GM23338 (cell line): ENCODE data around the gene TOMM40L. TPM values are rescaled to one million over a fixed set of nuclear protein-coding genes. Genes with fewer than 3 reads are reported as not detected.

Source experiments
- ATAC-seq: fragments of 200-7000 bp; cut with Tn5 transposase; 3 replicates; pipeline ENCODE4 v1.9.1; 2020
- DNase-seq: peaks from one replicate; pipeline ENCODE4 v3.0.0-alpha.2; 2015; ENCODE audit warnings: low spot score
- H2AFZ ChIP-seq: fragments of 200-600 bp; sonication (generic); 2 replicates; pipeline ENCODE4 v1.8.0; 2016; ENCODE audit warnings: antibody characterized with exemption, mild to moderate bottlenecking, moderate library complexity
- H3F3A ChIP-seq: fragments of 200-600 bp; sonication (generic); replicated peaks from 2 replicates; pipeline ENCODE4 v1.8.0; 2017; ENCODE audit warnings: antibody characterized with exemption, mixed run types, low read depth
- H3K27ac ChIP-seq: fragments of 200-600 bp; sonication (generic); 2 replicates; pipeline ENCODE4 v1.6.1; 2016; ENCODE audit warnings: low read depth
- H3K27me3 ChIP-seq: fragments of 200-600 bp; sonication (generic); 2 replicates; pipeline ENCODE4 v1.8.0; 2016; ENCODE audit warnings: mild to moderate bottlenecking, mixed run types, moderate library complexity; ENCODE audit not compliant: insufficient read depth
- H3K36me3 ChIP-seq: fragments of 200-600 bp; sonication (generic); 2 replicates; pipeline ENCODE4 v1.8.0; 2016; ENCODE audit warnings: mild to moderate bottlenecking; ENCODE audit not compliant: insufficient read depth
- H3K4me1 ChIP-seq: fragments of 200-600 bp; sonication (generic); 2 replicates; pipeline ENCODE4 v1.8.0; 2016; ENCODE audit warnings: mild to moderate bottlenecking, moderate library complexity; ENCODE audit not compliant: insufficient read depth
- H3K4me2 ChIP-seq: fragments of 200-600 bp; sonication (generic); 2 replicates; pipeline ENCODE4 v1.7.1; 2017; ENCODE audit warnings: mixed run types
- H3K4me3 ChIP-seq: fragments of 200-600 bp; sonication (generic); 2 replicates; pipeline ENCODE4 v1.6.1; 2016; ENCODE audit warnings: mixed run types
- H3K79me2 ChIP-seq: fragments of 200-600 bp; sonication (generic); replicated peaks from 2 replicates; pipeline ENCODE4 v1.8.0; 2017; ENCODE audit warnings: mild to moderate bottlenecking; ENCODE audit not compliant: insufficient read depth
- H3K9me2 ChIP-seq: fragments of 200-600 bp; sonication (generic); 2 replicates; pipeline ENCODE4 v1.8.0; 2017; ENCODE audit not compliant: insufficient read depth
- H4K20me1 ChIP-seq: fragments of 200-600 bp; sonication (generic); replicated peaks from 2 replicates; pipeline ENCODE4 v1.8.0; 2017; ENCODE audit warnings: mild to moderate bottlenecking; ENCODE audit not compliant: insufficient read depth
- H3K27ac Mint-ChIP-seq: 2 replicates; pipeline ENCODE4 v1.8.0; 2020; ENCODE audit warnings: inconsistent platforms, mild to moderate bottlenecking, moderate library complexity, mixed read lengths
- H3K27me3 Mint-ChIP-seq: 3 replicates; pipeline ENCODE4 v1.8.0; 2022; ENCODE audit warnings: low read depth, mild to moderate bottlenecking, moderate library complexity, mixed read lengths, inconsistent platforms; ENCODE audit not compliant: insufficient read depth, poor library complexity
- H3K36me3 Mint-ChIP-seq: 3 replicates; pipeline ENCODE4 v1.8.0; 2021; ENCODE audit warnings: low read depth, mild to moderate bottlenecking, inconsistent platforms, moderate library complexity, mixed read lengths
- H3K4me1 Mint-ChIP-seq: 3 replicates; pipeline ENCODE4 v1.8.0; 2020; ENCODE audit warnings: mild to moderate bottlenecking, inconsistent platforms, mixed read lengths
- H3K4me3 Mint-ChIP-seq: 3 replicates; pipeline ENCODE4 v1.8.0; 2021; ENCODE audit warnings: moderate library complexity, mild to moderate bottlenecking, inconsistent platforms, mixed read lengths
- H3K9me3 Mint-ChIP-seq: 3 replicates; pipeline ENCODE4 v1.8.0; 2020; ENCODE audit warnings: moderate library complexity, mild to moderate bottlenecking, inconsistent platforms, mixed read lengths
- CREB1 ChIP-seq: fragments of 250-450 bp; sonication (Bioruptor Pico); IDR thresholded peaks from 2 replicates; pipeline ENCODE4 v1.5.0; 2020; ENCODE audit warnings: low read depth, mild to moderate bottlenecking, moderate library complexity
- EZH2 ChIP-seq: fragments of 200-600 bp; sonication (generic); IDR thresholded peaks from one replicate; pipeline ENCODE4 v1.8.0; 2017; ENCODE audit warnings: antibody characterized with exemption, mild to moderate bottlenecking, low read depth; ENCODE audit not compliant: unreplicated experiment
- EZH2phosphoT487 ChIP-seq: fragments of 200-600 bp; sonication (generic); IDR thresholded peaks from one replicate; pipeline ENCODE4 v1.8.1; 2018; ENCODE audit warnings: antibody characterized with exemption; ENCODE audit not compliant: unreplicated experiment
- JUNB ChIP-seq: IDR thresholded peaks from one replicate; pipeline ENCODE4 v1.6.1; 2016; ENCODE audit warnings: antibody characterized with exemption; ENCODE audit not compliant: unreplicated experiment
- NANOG ChIP-seq: IDR thresholded peaks from 2 replicates; pipeline ENCODE4 v1.6.1; 2016; ENCODE audit warnings: antibody characterized with exemption, borderline replicate concordance
- POLR2AphosphoS5 ChIP-seq: IDR thresholded peaks from 2 replicates; pipeline ENCODE4 v1.6.1; 2016; ENCODE audit warnings: antibody characterized with exemption, low read depth
- STAT1 ChIP-seq: IDR thresholded peaks from one replicate; pipeline ENCODE4 v1.6.1; 2016; ENCODE audit warnings: antibody characterized with exemption; ENCODE audit not compliant: unreplicated experiment
- ZNF114 ChIP-seq: fragments of 250-450 bp; sonication (Bioruptor Pico); IDR thresholded peaks from 2 replicates; pipeline ENCODE4 v1.5.0; 2020; ENCODE audit warnings: mild to moderate bottlenecking, moderate library complexity
- ZNF331 ChIP-seq: fragments of 250-450 bp; sonication (Bioruptor Pico); IDR thresholded peaks from 2 replicates; pipeline ENCODE4 v1.5.0; 2020; ENCODE audit warnings: low read depth, mild to moderate bottlenecking, moderate library complexity
- polyA plus RNA-seq: library from polyadenylated mRNA; unstranded; fragments of >200 nt; fragmentation: Nextera tagmentation; extraction: Ambion mirVana; gene quantifications from 2 replicates; pipeline ENCODE4 v1.2.1, GENCODE V29; 2016
- total RNA-seq: library from RNA; depleted of rRNA; stranded (reverse); fragments of >200 nt; shearing (Covaris generic); gene quantifications from 2 replicates; pipeline ENCODE4 v1.2.3, GENCODE V29; 2014
- TF ChIP-seq, protein P1 (sequence below): IDR thresholded peaks from 2 replicates; pipeline ENCODE4 v1.6.1; 2016; ENCODE audit warnings: antibody characterized with exemption
- TF ChIP-seq, protein P2 (sequence below), 2 experiments: fragments of 200-600 bp in 1 of 2; sonication (generic) in 1 of 2; conservative IDR thresholded peaks; 2 replicates each; pipeline versions ENCODE4 v1.5.1 to v1.6.1; 2016 to 2017; ENCODE audit warnings: antibody characterized with exemption in 2 of 2, low read depth in 2 of 2, mild to moderate bottlenecking in 2 of 2, moderate library complexity in 1 of 2
- TF ChIP-seq, protein P3 (sequence below): IDR thresholded peaks from one replicate; pipeline ENCODE4 v1.6.1; 2018; ENCODE audit warnings: antibody characterized with exemption; ENCODE audit not compliant: unreplicated experiment
- TF ChIP-seq, protein P4 (sequence below): fragments of 250-450 bp; sonication (Bioruptor Pico); IDR thresholded peaks from 2 replicates; pipeline ENCODE4 v1.5.0; 2020; ENCODE audit warnings: mild to moderate bottlenecking, moderate library complexity

Gene TOMM40L
- total and polyA plus RNA-seq, 2 experiments from 2014 or later = 6.8 to 12.9 TPM

DNA sequence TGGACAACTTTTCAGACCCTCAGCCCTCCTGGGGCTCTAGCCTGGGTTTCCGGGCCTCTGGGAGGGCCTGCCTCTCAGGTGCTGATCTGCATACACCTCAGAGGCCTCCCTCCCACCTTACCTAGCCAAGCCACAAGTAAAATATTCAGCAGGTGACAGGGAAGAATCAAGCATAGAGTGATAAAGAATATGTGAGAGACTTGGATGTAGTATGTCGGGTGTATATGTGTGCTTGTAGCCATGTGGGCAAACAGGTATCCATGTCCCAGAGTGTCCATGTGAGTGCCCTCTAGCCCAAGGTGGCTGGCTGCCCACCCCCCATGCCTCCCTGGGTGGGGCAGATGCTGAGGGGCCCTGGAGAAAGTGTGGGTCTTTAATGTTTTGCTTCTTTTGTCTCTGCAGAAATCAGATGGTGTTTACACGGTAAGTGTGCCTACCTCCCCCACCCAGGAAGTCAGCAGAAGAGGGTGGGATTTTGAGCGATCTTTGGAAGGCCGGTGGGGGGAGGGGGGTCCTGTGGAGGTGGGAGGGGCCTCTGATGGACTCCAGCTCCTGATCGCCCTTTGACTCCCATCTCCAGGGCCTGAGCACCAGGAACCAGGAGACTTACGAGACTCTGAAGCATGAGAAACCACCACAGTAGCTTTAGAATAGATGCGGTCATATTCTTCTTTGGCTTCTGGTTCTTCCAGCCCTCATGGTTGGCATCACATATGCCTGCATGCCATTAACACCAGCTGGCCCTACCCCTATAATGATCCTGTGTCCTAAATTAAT lies 7.4 kb upstream of the TOMM40L start:
- Mint-ChIP-seq H3K36me3 (peaks cover 17% of the 10 kb centered on the region), H3K27ac (no peak overlapping the region), H3K9me3 (no peaks in the 10 kb centered on the region; the same call in 2 of the 3 replicates), H3K27me3 (peaks cover 18% of the 10 kb centered on the region), H3K4me1 (peaks cover 29% of the 10 kb centered on the region), H3K4me3 (no peak overlapping the region; the same call in 2 of the 3 replicates)
- Histone ChIP-seq H3K79me2 (no peaks in the 10 kb centered on the region), H3K27me3 (no peaks in the 10 kb centered on the region), H3K4me2 (peak overlapping the region; percentile 51), H4K20me1 (no peaks in the 10 kb centered on the region), H3K9me2 (no peaks in the 10 kb centered on the region), H3K4me1 (peaks cover 22% of the 10 kb centered on the region), H3K36me3 (peaks cover 11% of the 10 kb centered on the region), H3K27ac (no peak overlapping the region), H2AFZ (peak overlapping the region; percentile 87), H3K4me3 (0 out of 2 replicates have a peak overlapping the region, but pooled peaks have one; percentile 13), H3F3A (peaks cover 10% of the 10 kb centered on the region; the same call in 1 of the 2 replicates)
- no peak for DNase-seq
- TF ChIP-seq CREB1 (CRISPR knock-in tag) = no peak
- TF ChIP-seq, protein P1, sequence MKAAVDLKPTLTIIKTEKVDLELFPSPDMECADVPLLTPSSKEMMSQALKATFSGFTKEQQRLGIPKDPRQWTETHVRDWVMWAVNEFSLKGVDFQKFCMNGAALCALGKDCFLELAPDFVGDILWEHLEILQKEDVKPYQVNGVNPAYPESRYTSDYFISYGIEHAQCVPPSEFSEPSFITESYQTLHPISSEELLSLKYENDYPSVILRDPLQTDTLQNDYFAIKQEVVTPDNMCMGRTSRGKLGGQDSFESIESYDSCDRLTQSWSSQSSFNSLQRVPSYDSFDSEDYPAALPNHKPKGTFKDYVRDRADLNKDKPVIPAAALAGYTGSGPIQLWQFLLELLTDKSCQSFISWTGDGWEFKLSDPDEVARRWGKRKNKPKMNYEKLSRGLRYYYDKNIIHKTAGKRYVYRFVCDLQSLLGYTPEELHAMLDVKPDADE = no peak
- no peak for TF ChIP-seq EZH2phosphoT487
- TF ChIP-seq ZNF331 (CRISPR knock-in tag) = no peak
- TF ChIP-seq, protein P2, sequence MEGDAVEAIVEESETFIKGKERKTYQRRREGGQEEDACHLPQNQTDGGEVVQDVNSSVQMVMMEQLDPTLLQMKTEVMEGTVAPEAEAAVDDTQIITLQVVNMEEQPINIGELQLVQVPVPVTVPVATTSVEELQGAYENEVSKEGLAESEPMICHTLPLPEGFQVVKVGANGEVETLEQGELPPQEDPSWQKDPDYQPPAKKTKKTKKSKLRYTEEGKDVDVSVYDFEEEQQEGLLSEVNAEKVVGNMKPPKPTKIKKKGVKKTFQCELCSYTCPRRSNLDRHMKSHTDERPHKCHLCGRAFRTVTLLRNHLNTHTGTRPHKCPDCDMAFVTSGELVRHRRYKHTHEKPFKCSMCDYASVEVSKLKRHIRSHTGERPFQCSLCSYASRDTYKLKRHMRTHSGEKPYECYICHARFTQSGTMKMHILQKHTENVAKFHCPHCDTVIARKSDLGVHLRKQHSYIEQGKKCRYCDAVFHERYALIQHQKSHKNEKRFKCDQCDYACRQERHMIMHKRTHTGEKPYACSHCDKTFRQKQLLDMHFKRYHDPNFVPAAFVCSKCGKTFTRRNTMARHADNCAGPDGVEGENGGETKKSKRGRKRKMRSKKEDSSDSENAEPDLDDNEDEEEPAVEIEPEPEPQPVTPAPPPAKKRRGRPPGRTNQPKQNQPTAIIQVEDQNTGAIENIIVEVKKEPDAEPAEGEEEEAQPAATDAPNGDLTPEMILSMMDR (conservative IDR thresholded peaks at IDR 0.05; ENCODE audit: low read depth in 2 of 2) = no peak
- TF ChIP-seq, protein P3, sequence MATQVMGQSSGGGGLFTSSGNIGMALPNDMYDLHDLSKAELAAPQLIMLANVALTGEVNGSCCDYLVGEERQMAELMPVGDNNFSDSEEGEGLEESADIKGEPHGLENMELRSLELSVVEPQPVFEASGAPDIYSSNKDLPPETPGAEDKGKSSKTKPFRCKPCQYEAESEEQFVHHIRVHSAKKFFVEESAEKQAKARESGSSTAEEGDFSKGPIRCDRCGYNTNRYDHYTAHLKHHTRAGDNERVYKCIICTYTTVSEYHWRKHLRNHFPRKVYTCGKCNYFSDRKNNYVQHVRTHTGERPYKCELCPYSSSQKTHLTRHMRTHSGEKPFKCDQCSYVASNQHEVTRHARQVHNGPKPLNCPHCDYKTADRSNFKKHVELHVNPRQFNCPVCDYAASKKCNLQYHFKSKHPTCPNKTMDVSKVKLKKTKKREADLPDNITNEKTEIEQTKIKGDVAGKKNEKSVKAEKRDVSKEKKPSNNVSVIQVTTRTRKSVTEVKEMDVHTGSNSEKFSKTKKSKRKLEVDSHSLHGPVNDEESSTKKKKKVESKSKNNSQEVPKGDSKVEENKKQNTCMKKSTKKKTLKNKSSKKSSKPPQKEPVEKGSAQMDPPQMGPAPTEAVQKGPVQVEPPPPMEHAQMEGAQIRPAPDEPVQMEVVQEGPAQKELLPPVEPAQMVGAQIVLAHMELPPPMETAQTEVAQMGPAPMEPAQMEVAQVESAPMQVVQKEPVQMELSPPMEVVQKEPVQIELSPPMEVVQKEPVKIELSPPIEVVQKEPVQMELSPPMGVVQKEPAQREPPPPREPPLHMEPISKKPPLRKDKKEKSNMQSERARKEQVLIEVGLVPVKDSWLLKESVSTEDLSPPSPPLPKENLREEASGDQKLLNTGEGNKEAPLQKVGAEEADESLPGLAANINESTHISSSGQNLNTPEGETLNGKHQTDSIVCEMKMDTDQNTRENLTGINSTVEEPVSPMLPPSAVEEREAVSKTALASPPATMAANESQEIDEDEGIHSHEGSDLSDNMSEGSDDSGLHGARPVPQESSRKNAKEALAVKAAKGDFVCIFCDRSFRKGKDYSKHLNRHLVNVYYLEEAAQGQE = no peak
- no peak for TF ChIP-seq JUNB
- no peak for TF ChIP-seq NANOG
- no peak for TF ChIP-seq EZH2
- TF ChIP-seq POLR2AphosphoS5 = no peak
- TF ChIP-seq ZNF114 = no peak
- TF ChIP-seq, protein P4, sequence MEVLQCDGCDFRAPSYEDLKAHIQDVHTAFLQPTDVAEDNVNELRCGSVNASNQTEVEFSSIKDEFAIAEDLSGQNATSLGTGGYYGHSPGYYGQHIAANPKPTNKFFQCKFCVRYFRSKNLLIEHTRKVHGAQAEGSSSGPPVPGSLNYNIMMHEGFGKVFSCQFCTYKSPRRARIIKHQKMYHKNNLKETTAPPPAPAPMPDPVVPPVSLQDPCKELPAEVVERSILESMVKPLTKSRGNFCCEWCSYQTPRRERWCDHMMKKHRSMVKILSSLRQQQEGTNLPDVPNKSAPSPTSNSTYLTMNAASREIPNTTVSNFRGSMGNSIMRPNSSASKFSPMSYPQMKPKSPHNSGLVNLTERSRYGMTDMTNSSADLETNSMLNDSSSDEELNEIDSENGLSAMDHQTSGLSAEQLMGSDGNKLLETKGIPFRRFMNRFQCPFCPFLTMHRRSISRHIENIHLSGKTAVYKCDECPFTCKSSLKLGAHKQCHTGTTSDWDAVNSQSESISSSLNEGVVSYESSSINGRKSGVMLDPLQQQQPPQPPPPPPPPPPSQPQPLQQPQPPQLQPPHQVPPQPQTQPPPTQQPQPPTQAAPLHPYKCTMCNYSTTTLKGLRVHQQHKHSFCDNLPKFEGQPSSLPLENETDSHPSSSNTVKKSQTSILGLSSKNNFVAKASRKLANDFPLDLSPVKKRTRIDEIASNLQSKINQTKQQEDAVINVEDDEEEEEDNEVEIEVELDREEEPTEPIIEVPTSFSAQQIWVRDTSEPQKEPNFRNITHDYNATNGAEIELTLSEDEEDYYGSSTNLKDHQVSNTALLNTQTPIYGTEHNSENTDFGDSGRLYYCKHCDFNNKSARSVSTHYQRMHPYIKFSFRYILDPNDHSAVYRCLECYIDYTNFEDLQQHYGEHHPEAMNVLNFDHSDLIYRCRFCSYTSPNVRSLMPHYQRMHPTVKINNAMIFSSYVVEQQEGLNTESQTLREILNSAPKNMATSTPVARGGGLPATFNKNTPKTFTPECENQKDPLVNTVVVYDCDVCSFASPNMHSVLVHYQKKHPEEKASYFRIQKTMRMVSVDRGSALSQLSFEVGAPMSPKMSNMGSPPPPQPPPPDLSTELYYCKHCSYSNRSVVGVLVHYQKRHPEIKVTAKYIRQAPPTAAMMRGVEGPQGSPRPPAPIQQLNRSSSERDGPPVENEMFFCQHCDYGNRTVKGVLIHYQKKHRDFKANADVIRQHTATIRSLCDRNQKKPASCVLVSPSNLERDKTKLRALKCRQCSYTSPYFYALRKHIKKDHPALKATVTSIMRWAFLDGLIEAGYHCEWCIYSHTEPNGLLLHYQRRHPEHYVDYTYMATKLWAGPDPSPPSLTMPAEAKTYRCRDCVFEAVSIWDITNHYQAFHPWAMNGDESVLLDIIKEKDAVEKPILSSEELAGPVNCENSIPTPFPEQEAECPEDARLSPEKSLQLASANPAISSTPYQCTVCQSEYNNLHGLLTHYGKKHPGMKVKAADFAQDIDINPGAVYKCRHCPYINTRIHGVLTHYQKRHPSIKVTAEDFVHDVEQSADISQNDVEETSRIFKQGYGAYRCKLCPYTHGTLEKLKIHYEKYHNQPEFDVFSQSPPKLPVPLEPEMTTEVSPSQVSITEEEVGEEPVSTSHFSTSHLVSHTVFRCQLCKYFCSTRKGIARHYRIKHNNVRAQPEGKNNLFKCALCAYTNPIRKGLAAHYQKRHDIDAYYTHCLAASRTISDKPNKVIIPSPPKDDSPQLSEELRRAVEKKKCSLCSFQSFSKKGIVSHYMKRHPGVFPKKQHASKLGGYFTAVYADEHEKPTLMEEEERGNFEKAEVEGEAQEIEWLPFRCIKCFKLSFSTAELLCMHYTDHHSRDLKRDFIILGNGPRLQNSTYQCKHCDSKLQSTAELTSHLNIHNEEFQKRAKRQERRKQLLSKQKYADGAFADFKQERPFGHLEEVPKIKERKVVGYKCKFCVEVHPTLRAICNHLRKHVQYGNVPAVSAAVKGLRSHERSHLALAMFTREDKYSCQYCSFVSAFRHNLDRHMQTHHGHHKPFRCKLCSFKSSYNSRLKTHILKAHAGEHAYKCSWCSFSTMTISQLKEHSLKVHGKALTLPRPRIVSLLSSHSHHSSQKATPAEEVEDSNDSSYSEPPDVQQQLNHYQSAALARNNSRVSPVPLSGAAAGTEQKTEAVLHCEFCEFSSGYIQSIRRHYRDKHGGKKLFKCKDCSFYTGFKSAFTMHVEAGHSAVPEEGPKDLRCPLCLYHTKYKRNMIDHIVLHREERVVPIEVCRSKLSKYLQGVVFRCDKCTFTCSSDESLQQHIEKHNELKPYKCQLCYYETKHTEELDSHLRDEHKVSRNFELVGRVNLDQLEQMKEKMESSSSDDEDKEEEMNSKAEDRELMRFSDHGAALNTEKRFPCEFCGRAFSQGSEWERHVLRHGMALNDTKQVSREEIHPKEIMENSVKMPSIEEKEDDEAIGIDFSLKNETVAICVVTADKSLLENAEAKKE (CRISPR knock-in tag) = no peak
- no peak for TF ChIP-seq STAT1
- peak; percentile 33 for ATAC-seq
